H9 (cell line): ENCODE measurements around the gene NLRP1. TPM values are rescaled to one million over a fixed set of nuclear protein-coding genes. Genes with fewer than 3 reads are reported as not detected.

Experiments used
- DNase-seq: peaks from one replicate; pipeline ENCODE4 v3.0.0-alpha.2; 2017
- H2AFZ ChIP-seq: one replicate; pipeline ENCODE4 v1.6.1; 2013; ENCODE audit warnings: mild to moderate bottlenecking, low read length, control low read depth, moderate library complexity
- H2AK5ac ChIP-seq: 2 replicates; pipeline ENCODE4 v1.6.1; 2013; ENCODE audit warnings: low read length, control low read depth, mixed read lengths; ENCODE audit not compliant: insufficient read length
- H2BK120ac ChIP-seq: one replicate; pipeline ENCODE4 v1.6.1; 2013; ENCODE audit warnings: low read depth, mild to moderate bottlenecking, low read length, control low read depth, inconsistent platforms; ENCODE audit not compliant: poor library complexity, severe bottlenecking
- H2BK12ac ChIP-seq: 2 replicates; pipeline ENCODE4 v1.6.1; 2013; ENCODE audit warnings: low read length, control low read depth, mixed read lengths, low read depth; ENCODE audit not compliant: insufficient read length
- H2BK15ac ChIP-seq: 2 replicates; pipeline ENCODE4 v1.6.1; 2013; ENCODE audit warnings: low read depth, low read length, control low read depth
- H2BK20ac ChIP-seq: one replicate; pipeline ENCODE4 v1.6.1; 2013; ENCODE audit warnings: low read depth, mild to moderate bottlenecking, low read length, control low read depth, inconsistent platforms; ENCODE audit not compliant: poor library complexity, severe bottlenecking
- H2BK5ac ChIP-seq: 2 replicates; pipeline ENCODE4 v1.6.1; 2013; ENCODE audit warnings: low read length, control low read depth, mixed read lengths; ENCODE audit not compliant: insufficient read length
- H3K14ac ChIP-seq: 2 replicates; pipeline ENCODE4 v1.6.1; 2013; ENCODE audit warnings: low read length, control low read depth; ENCODE audit not compliant: insufficient read depth
- H3K18ac ChIP-seq: 2 replicates; pipeline ENCODE4 v1.6.1; 2013; ENCODE audit warnings: low read depth, mild to moderate bottlenecking, mixed read lengths, low read length, control low read depth; ENCODE audit not compliant: insufficient read length
- H3K23ac ChIP-seq: 2 replicates; pipeline ENCODE4 v1.6.1; 2013; ENCODE audit warnings: low read length, control low read depth, mixed read lengths, low read depth; ENCODE audit not compliant: insufficient read length
- H3K23me2 ChIP-seq: 2 replicates; pipeline ENCODE4 v1.6.1; 2013; ENCODE audit warnings: low read depth, mild to moderate bottlenecking, mixed read lengths, low read length, control low read depth; ENCODE audit not compliant: insufficient read length, poor library complexity, severe bottlenecking
- H3K27ac ChIP-seq: 2 replicates; pipeline ENCODE4 v1.5.1; 2013; ENCODE audit warnings: low read length, control low read depth, mixed read lengths, low read depth; ENCODE audit not compliant: insufficient read length
- H3K27me3 ChIP-seq: 2 replicates; pipeline ENCODE4 v1.6.1; 2013; ENCODE audit warnings: low read length, control low read depth, inconsistent platforms; ENCODE audit not compliant: insufficient read depth
- H3K4ac ChIP-seq: 2 replicates; pipeline ENCODE4 v1.6.1; 2013; ENCODE audit warnings: low read depth, mild to moderate bottlenecking, control low read depth, inconsistent platforms, low read length, moderate library complexity
- H3K4me1 ChIP-seq: 2 replicates; pipeline ENCODE4 v1.6.1; 2013; ENCODE audit warnings: low read length, control low read depth, inconsistent platforms; ENCODE audit not compliant: insufficient read depth
- H3K4me2 ChIP-seq: 2 replicates; pipeline ENCODE4 v1.6.1; 2013; ENCODE audit warnings: low read length, control low read depth, mixed read lengths; ENCODE audit not compliant: insufficient read length, insufficient read depth
- H3K56ac ChIP-seq: 2 replicates; pipeline ENCODE4 v1.6.1; 2013; ENCODE audit warnings: low read depth, mild to moderate bottlenecking, mixed read lengths, low read length, control low read depth; ENCODE audit not compliant: insufficient read length
- H3K79me1 ChIP-seq: 2 replicates; pipeline ENCODE4 v1.6.1; 2013; ENCODE audit warnings: low read depth, mild to moderate bottlenecking, moderate library complexity, low read length, control low read depth, inconsistent platforms; ENCODE audit not compliant: insufficient read depth, poor library complexity, severe bottlenecking
- H3K79me2 ChIP-seq: 2 replicates; pipeline ENCODE4 v1.6.1; 2013; ENCODE audit warnings: low read length, control low read depth, inconsistent platforms; ENCODE audit not compliant: insufficient read depth
- H3K9ac ChIP-seq: 2 replicates; pipeline ENCODE4 v1.6.1; 2013; ENCODE audit warnings: low read length, control low read depth, mixed read lengths; ENCODE audit not compliant: insufficient read length; ENCODE audit errors: extremely low read depth
- H3K9me3 ChIP-seq: one replicate; pipeline ENCODE4 v1.6.1; 2013; ENCODE audit warnings: low read depth, low read length, inconsistent platforms; ENCODE audit not compliant: control insufficient read depth
- H3T11ph ChIP-seq: one replicate; pipeline ENCODE4 v1.6.1; 2013; ENCODE audit warnings: mild to moderate bottlenecking, low read length, control low read depth, inconsistent platforms
- H4K20me1 ChIP-seq: one replicate; pipeline ENCODE4 v1.6.1; 2013; ENCODE audit not compliant: control insufficient read depth, insufficient read length, insufficient read depth
- H4K5ac ChIP-seq: 2 replicates; pipeline ENCODE4 v1.6.1; 2013; ENCODE audit warnings: low read depth, mild to moderate bottlenecking, mixed read lengths, low read length, control low read depth; ENCODE audit not compliant: insufficient read length
- H4K8ac ChIP-seq: replicated peaks from 2 replicates; pipeline ENCODE4 v1.6.1; 2013; ENCODE audit warnings: low read length, control low read depth, mixed read lengths, low read depth; ENCODE audit not compliant: insufficient read length
- H4K91ac ChIP-seq: 2 replicates; pipeline ENCODE4 v1.6.1; 2013; ENCODE audit warnings: low read depth, mild to moderate bottlenecking, moderate library complexity, mixed read lengths, low read length, control low read depth; ENCODE audit not compliant: insufficient read length
- H3K27ac Mint-ChIP-seq, 3 experiments: 2 replicates in 2 of 3; 3 replicates in 1 of 3; pipeline ENCODE4 v1.8.0; 2020 to 2021; ENCODE audit warnings: mixed read lengths in 3 of 3, mild to moderate bottlenecking in 1 of 3, moderate library complexity in 1 of 3
- H3K27me3 Mint-ChIP-seq: 2 replicates; pipeline ENCODE4 v1.8.0; 2021; ENCODE audit warnings: low read depth, mild to moderate bottlenecking, moderate library complexity, mixed read lengths
- H3K36me3 Mint-ChIP-seq, 3 experiments: 2 replicates in 2 of 3; 3 replicates in 1 of 3; pipeline ENCODE4 v1.8.0; 2020 to 2021; ENCODE audit warnings: low read depth in 3 of 3, mixed read lengths in 3 of 3; ENCODE audit not compliant: insufficient read depth in 1 of 3
- H3K4me1 Mint-ChIP-seq, 2 experiments: 2 replicates each; pipeline ENCODE4 v1.8.0; 2020; ENCODE audit warnings: mixed read lengths in 2 of 2
- H3K4me3 Mint-ChIP-seq, 2 experiments: 2 replicates in 1 of 2; 3 replicates in 1 of 2; pipeline ENCODE4 v1.8.0; 2020 to 2021; ENCODE audit warnings: mild to moderate bottlenecking in 2 of 2, mixed read lengths in 2 of 2, moderate library complexity in 1 of 2
- H3K9me3 Mint-ChIP-seq, 2 experiments: 2 replicates in 1 of 2; 3 replicates in 1 of 2; pipeline ENCODE4 v1.8.0; 2020; ENCODE audit warnings: mild to moderate bottlenecking in 2 of 2, mixed read lengths in 2 of 2, moderate library complexity in 1 of 2
- CTCF ChIP-seq: fragments of 200-600 bp; sonication (generic); conservative IDR thresholded peaks from 3 replicates; pipeline ENCODE4 v1.8.0; 2021; ENCODE audit warnings: antibody characterized with exemption, mild to moderate bottlenecking
- WGBS: extraction: QIAGEN DNeasy Blood & Tissue Kit; methylation state at CpG from one replicate; pipeline ENCODE4 v1.1.7; 2013; ENCODE audit warnings: missing lambda C conversion rate, low lambda C conversion rate, mixed read lengths; ENCODE audit not compliant: insufficient read length; ENCODE audit errors: extremely low coverage; 5-methylcytosine and 5-hydroxymethylcytosine counted together
- total RNA-seq: library from RNA; stranded (reverse); gene quantifications from 2 replicates; pipeline ENCODE4 v1.2.1, GENCODE V29; 2021

NLRP1 gene
- total RNA-seq, 1 experiment from 2014 or later, result 12.1 TPM

GRCh38 chr17:5571281-5571680 lies 13.0 kb downstream of the NLRP1 start:
- Histone ChIP-seq H4K20me1 (no peaks in the 10 kb centered on the region), H3K27ac (no peak overlapping the region), H3K9ac (no peak overlapping the region), H4K8ac (no peak overlapping the region), H2BK5ac (no peak overlapping the region), H3K27me3 (no peaks in the 10 kb centered on the region), H3T11ph (no peak overlapping the region), H3K23me2 (no peaks in the 10 kb centered on the region), H3K4me1 (no peaks in the 10 kb centered on the region), H2AFZ (no peak overlapping the region), H3K79me1 (no peaks in the 10 kb centered on the region), H3K4me2 (no peak overlapping the region), H2BK12ac (no peak overlapping the region), H4K5ac (no peak overlapping the region), H4K91ac (no peak overlapping the region), H3K9me3 (no peaks in the 10 kb centered on the region), H3K18ac (no peak overlapping the region), H3K14ac (no peak overlapping the region), H3K56ac (no peak overlapping the region), H3K23ac (no peak overlapping the region), H3K4ac (no peak overlapping the region), H2BK120ac (no peak overlapping the region), H3K79me2 (no peaks in the 10 kb centered on the region), H2BK15ac (no peak overlapping the region), H2AK5ac (no peak overlapping the region), H2BK20ac (no peak overlapping the region)
- no peak for DNase-seq
- Mint-ChIP-seq H3K4me3 (no peak overlapping the region), H3K27ac (no peak overlapping the region), H3K27me3 (peaks cover 36% of the 10 kb centered on the region), H3K36me3 (peaks cover 10% of the 10 kb centered on the region in 3 experiments; a peak in 5 of 7 replicates), H3K9me3 (peaks cover 30 to 40% of the 10 kb centered on the region in 2 experiments), H3K4me1 (no peaks in the 10 kb centered on the region)
- no CpG with 5 or more reads among the region's 1 CpG for WGBS
- TF ChIP-seq CTCF, result no peak
